Cerebellar nuclear complex (tissue), 1 donor: ENCODE measurements around the gene STK10.

Experiments
- DNase-seq, 2 experiments: peaks; one replicate each; lab custom pipeline; 2025; lab: John Stamatoyannopoulos, UW

STK10 gene

DNA sequence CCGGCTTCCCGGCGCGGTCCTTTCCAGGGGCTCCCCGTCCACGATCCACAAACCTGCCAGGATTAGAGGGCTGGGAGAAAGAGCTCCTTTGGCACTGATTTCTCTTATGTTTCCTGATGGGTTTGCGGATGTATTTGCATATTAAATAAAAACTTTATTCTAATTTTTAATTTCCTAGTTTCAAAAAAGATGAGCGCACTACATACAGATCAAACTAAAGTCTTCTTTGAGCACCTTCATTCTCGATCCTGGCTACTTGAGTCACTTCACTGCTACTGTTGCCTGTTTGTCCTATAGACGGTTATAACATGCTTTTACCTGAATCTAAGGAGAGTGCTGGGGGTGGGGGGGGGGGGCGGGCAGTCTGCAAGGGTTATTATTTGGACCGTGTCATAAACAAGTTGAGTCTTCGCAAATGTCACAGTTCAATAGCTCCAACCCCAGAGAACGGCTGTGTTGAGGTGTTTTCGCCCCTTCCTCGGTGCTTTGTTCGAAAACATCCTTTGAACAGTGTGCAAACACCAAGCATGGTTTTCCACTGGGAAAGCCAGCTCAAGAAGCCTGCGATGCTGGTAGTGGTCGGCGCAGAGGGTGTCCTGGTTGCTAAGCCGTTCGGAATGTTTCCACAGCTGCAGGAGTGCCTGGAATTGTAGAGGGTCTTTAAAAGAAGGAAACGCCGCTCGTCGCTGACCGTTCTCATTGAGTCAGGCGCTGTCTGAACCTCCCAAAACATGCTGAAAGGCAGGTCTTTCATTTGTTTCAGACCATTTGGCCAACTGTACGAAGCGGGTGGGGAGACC, 1.1 kb upstream of the STK10 start:
- DNase-seq, result no peak

DNA sequence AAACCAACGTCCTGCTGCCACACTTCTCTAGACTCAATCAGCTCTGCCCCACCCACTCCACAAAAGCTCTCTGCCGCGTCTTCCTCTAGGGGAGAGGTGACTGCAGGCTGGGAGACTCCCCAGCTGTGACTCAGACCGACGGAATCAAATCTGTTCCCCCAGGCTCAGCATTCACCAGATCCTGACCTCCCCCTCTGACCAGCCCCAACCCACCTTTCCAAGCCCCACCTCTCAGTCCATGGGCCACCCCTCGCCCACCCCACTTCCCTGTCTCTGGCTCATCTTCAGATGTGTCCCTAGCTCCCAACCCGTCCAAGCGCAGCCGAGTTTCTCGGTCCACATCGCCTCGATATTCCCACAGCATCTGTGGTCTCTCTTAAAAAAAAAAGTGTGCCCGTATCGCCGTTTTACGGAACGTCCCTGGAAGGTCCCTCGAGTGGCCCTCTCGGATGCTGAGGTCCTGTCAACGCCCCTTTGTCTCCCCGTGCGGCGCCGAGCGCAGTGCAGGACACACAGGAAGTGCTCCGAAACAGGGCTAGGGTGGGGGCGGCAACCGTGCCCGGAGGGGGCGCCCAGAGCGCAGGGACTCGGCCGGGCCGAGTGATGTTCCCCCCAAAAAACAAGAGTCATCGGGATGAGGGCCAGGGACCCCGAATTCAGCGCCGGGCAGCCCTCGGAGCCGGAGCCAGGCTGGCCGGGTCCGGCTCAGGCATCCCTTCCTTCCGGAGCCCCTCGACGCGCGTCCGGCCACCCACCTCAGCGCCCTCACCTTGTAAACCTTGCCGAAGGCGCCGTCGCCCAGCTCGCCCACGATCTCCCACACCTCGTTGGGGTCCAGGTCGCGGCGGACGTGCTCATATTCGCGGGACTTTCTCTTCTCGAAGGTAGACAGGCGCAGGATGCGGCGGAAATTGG, 649 bp downstream of the STK10 start:
- peak in 1 of 2 experiments; percentile 27 for DNase-seq

DNA sequence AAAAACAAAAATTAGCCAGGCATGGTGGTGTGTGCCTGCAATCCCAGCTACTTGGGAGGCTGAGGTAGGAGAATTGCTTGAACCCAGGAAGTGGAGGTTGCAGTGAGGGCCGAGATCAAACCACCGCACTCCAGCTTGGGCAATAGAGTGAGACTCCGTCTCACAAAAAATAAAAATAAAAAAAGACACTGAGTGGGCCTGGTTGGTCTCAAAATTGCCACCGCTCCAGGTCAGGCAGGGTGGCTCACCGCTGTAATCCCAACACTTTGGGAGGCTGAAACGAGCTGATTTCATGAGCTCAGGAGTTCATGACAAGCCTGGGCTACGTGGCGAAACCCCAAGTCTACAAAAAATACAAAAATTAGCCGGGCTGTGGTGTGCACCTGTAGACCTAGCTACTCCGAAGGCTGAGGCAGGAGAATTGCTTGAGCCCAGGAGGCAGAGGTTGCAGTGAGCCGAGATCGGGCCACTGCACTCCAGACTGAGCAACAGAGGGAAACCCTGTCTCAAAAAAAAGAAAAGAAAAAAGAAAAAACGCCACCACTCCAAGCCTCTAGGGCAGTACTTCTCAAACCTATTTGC, 1.8 kb downstream of the STK10 start:
- no peak for DNase-seq

DNA sequence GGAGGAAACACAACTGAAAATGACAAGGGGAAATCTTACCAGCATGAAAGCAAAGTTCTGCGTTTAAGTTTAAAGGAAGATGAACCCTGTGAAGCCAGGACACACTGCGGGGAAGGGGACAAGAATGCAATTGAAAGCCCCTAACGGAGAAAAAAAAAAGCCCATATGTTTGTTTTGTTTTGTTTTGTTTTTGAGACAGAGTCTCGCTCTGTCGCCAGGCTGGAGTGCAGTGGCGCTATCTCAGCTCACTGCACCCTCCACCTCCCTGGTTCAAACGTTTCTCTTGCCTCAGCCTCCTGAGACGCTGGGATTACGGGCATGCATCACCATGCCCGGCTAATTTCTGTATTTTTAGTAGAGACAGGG, 2.9 kb downstream of the STK10 start:
- DNase-seq, result no peak

DNA sequence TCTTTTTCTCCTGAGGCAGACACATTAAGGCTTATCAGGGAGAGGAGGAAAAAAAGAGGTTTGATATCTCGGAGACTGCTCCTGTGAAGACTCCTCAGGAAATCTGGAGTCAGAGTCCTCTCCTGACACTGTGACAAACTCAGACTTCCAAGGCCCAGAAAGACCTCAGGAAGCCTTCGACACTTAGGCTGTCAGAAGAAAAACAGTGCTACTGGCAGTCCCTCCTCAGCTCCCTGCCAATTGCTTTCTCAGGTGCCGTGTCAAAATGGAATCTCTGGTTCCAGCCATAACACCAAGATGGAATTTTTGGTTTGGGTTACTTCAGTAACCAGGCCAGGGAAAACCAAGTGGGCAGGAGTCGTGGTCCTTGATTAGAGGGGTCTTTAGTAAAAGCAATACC, 4.1 kb downstream of the STK10 start:
- DNase-seq, result no peak

DNA sequence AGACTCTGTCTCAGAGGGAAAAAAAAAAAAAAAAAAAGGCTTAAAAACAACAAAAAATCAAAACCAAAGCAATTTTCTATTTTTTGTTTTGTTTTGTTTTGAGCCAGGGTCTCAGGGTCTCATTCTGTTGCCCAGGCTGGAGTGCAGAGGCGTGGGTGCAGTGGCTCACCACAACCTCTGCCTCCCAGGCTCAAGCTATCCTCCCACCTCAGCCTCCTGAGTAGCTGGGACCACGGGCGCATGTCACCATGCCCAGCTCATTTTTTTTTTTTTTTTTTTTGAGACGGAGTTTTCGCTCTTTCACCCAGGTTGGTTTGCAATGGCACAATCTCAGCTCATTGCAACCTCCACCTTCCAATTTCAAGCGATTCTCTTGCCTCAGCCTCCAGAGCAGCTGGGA, 5.7 kb downstream of the STK10 start:
- no peak for DNase-seq

DNA sequence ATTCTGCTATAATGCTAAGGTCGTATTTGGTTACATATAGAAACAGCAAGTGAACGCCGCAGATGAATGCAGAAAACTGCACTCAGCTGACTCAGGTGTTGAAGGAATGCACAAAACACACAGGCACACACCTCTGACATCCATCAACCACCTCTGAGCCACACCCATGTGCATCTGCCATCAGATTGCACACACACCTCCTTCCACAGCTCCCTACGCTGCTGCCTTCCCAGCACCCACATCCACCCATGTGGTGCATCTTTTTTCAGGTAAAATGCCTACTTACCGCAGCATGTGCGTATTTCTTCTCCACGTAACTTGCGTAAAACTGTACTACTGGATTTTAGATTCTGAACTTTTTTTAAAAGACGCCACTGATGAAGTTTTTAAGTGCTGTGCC, 7.1 kb downstream of the STK10 start:
- no peak for DNase-seq

DNA sequence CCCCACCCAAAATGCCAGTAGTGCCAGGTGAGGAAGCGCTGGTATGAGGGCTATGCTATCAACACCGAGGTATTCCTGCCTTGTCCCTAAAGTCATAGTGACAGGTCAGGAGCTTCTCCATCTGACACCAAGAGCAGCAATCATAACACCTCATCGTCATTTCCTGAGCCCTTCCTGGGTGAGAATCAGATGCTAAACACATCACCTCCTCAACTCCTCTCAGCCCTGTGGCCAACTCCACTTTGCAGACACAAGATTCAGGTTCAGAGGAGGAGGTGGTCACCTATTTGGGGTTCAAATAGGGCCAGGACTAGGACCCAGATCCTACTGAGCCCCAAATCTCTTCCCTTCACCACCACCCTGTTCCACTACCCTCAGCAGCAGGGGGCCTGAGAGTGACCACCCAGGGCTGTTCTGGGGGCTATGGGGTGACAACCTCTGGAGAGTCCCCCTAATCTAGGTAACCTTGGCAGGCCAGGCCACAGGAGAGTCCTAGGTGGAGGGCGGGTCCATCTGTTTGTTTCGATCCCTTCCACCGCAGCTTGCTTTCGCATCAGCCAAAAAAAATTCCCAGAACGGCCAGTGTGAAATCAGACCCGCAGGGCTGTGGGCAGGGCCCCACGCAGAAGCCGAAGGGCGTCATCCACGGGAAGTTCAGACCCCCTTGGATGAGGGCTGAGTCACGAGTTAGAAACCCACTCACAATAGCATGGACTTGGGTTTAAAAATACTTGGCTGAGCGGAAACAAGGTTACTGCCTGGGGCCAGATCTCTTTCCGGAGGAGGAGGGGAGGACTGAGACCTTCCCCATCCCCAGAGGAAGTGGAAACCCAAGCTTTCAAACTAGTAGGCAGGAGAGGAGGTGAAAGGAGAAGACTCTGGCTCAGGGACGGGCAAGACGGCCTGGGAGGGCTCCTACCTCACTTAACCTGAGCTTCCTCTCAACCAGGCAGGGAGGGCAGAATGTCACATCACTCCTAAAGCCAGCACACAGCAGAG, 8.7 kb downstream of the STK10 start:
- DNase-seq, result no peak

DNA sequence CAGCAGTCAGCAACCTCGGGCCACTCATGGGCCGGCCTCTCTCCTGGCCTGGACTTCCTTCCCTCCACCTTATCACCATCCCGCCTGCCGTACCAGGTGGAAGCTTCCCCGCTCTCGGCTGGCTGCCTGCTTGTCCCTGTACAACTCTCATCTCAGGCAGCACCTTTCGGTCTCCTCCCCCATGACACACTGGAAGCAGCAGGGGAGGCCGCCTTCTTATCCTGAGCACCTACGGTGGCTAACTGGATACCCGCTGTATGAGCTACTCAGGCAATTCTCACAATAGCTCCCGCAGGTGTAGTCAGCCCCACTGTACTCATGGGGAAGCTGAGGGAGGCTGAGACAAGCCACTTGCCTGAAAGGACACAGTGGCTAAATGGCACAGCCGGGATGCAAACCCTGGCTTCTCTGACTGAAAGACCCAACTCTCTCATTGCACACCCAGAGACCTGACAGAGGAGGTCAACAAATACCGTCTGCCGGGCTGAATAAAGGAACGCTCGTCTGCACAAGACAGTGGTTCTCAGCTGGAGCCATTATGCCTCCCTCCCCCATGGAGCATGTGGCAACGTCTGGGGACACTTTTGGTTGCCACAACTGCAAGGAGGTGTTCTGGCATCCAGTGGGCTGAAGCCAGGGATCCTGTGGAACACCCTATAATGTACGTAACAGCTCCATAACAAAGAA, 9.6 kb downstream of the STK10 start:
- peak; percentile 25 to 37 for DNase-seq

DNA sequence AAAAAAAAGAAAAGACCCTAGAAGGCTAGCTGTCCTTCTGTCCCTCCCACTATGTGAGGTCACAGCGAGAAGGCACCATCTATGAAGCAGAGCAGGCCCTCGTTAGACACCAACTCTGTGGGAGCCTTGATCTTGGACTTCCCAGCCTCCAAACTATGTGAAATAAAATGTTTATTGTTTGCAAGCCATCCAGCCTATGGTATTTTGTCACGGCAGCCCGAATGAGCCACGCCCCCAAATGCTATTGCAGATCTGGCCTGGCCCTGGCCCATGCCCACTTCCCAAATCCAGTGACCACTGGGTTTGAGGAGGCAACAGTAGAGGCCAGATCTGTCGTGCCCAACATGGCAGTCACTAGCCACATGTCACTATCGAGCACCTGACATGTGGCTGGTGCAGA, 10.8 kb downstream of the STK10 start:
- no peak for DNase-seq

DNA sequence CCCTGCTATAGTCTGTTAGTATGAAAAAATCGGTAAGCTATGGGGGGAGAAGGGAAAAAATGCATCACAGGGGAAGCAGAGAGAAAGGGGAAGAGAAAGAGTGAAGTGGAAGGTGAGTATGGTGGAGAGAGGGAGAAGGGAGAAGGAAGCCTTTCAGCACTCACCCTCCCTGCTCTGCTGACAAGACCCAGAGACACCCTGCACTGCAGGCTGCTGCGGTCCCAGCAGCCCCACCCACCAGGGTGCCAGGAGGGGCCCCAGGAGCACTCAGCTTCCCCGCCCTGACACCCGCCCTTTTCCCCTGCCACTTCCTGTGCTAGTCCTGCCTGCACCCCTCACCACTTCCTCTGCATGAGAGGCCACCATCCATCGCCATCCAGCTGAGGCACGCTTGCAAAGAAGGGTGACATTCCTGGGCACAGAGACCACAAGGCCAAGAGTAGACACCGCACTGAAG, 12.7 kb downstream of the STK10 start:
- DNase-seq, result no peak

DNA sequence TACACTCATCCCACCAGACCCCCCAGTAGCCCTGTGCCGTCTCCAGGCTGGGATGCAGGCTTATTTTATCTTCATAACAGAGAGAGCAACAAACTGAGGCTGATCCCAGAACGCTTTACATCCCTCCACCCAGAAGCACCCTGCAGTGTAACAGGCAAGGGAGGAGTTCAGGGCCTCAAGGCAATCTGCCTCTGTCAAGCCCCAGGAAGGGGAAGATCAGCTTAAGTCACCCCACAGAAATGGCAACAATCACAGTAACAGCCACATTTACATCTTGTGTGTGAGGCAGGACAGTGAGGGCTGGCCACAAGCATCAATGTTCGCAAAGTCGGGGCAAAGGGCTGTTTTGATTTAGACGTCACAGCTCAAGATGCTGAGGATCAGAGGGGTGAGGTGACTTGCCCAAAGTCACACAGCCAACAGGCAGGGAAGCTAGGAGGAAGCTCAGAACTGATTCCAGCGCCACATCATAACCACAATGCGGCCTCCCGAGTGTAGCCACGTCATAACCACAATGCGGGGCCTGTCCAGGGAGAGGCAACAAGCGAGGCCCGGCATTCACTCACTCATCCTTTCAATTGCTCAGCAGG, 14.4 kb downstream of the STK10 start:
- no peak for DNase-seq

DNA sequence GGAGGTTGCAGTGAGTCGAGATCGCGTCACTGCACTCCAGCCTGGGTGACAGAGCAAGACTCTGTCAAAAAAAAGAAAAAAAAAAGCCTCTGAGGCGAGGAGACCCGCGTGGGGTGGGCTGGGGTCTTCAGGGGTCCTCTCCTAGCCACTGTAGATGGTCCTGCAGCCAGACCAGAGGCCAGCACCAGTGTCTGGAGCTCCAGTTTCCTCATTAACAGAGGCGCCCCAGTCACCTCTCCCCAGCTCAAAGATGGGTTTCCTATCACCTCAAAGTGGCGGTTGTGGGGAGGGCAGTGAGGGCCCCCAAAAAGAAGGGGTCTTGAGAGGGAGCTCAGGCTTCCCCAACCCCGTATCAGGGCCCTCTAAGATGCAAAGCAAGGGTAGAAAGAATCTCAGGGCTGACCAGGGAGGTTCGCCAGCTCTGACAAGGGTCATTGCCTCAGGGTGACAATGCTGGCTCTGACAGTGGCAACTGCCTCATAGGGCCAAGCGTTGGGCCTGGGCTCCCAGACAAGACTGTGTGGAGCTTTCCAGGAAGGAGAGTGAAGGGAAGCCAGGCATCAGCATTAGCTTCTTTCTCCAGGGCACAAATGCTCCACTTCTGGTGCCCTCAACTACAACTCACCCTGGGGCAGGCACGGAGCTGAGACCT, 15.0 kb downstream of the STK10 start:
- no peak for DNase-seq

DNA sequence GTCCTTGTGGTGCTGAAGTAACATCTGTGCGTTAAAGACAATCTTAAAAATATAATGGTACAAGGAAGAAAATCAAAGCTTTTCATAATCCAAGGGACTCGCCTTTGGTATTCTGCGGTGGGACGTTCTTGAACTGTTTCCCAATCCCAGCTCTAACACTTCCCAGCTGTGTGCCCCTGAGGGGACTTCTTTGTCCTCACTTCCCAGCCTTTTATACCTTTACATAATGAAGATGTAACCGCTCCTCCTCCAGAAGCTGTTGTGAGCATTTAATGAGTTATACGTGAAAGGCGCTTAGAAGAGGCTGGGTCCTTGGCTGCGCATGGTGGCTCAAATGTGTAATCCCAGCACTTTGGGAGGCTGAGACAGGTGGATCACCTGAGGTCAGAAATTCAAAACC, 16.9 kb downstream of the STK10 start:
- DNase-seq, result no peak

DNA sequence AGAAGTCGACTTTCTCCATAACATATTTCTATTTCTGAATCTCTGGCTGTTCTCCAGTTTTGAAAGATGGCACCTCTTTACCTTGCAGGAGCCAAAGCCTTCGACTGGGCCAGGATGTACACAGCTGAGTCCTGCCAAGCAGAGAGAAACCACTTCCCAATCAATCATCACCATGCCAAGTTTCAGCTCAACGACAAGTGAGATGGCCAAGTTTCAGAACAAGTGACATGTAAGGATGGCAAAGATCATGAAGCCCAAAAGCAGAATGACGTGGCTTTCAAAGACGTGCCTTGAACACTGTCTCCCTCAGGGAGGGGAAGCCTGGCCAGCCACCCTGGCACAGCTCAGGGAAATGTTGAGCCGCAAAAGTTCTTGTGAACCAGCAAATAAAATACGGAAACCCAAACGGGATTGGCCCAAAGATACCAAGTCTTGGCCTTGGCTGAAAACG, 17.7 kb downstream of the STK10 start:
- peak; percentile 51 to 84 for DNase-seq

DNA sequence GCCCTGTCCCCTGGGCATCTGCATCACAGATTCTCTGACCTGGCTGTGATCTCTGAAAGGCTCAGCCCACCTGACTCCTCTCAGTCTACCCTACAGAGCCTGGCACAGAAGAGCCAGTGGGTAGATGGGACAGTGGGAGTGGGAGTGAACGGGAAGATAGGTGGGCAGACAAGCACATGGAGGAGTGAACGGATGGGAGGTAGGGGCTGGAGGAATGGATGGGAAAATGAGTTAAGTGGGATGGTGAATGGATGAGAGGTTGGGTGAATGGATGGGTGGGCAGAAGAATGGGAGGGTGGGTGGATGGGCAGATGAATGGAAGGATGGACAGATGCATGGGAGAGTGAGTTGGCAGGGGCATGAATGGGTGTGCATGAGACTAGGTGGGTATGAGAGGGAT, 18.8 kb downstream of the STK10 start:
- DNase-seq, result no peak

DNA sequence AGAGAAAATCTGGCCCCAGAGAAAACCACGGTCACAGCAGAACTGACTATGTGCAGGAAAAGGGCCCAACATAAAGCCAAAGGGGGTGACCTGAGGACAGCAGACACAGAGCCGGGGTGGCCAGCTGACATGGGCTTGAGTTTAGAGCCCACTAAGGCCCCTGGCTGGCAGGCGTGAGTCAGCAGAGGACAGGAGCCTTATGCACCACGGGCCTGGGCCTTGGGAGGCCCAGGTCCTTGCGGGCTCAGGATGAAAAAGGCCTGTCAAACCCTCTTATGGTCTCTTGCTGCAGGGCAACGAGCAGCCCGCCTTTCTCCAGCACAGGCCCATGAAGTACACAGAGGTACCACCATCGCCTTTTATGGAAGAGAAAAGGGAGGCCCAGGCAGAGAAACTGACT, 19.7 kb downstream of the STK10 start:
- DNase-seq, result no peak

DNA sequence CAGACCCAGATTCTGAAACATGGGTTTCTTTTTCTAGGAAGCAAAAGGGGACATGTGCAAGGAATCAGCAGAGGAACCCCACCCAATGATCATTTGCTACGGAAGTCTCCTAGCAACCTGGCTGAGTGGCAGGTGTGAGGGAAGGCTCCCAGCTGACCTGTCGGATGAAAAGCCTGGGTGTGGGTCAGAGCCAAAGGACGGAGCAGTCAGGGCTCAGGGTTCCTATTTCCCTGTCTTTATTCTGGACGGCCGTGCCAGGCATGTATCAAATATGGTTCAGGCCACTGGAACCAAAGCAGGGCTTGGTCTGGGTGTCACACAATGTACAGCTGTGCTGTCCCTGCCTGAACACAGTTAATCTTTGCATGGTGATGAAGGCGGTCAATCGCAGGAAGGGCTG, 20.1 kb downstream of the STK10 start:
- DNase-seq, result no peak

DNA sequence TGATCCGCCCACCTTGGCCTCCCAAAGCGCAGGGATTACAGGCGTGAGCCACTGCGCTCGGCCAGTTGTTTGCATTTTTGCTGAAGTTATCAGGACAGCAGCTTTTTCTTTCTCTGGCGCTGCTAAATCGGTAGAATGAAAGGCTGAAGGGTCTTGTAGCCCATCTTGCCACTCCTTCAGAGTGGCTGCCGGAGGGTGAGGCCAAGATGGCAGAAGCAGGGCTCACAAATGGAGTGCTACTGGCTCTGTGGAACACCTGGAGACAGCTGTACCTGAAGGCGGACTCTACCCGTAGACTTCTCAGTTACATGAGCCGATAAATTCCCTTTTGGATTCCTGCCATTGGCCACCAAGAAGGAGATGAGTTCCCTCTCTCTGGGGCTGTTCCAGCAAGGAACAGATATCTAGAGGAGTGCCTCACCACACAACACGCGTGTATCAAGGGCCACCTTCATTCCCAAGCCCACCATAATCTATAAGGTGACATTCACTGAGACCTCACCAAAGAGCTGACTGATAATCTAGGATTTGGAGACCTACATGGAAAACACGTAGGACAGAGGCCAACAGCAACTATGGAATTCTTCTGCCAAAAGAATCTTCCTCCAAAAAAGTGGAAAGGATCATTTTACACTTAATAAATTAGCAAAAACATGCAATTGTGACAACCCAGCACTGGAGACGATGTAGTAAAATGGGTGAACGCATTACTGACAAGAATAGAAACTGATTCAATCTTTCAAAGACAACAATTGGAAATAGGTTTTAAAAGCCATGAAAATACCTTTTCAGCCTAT, 21.8 kb downstream of the STK10 start:
- DNase-seq, result no peak
